HUES64 (cell line): Measurements from ENCODE around the gene TOMM6.
"Not testable (repeated sequence)": the region's sequence is repeated elsewhere in the genome, so short reads cannot be mapped to it uniquely, and the experiment has no call there.

Experiments used
- H3K27ac ChIP-seq: 2 replicates; pipeline ENCODE4 v1.7.0; 2013; ENCODE audit warnings: low read depth, low read length, inconsistent platforms
- H3K27me3 ChIP-seq: 2 replicates; pipeline ENCODE4 v1.6.1; 2013; ENCODE audit warnings: mild to moderate bottlenecking, low read length; ENCODE audit not compliant: insufficient read depth
- H3K36me3 ChIP-seq: 2 replicates; pipeline ENCODE4 v1.6.1; 2013; ENCODE audit warnings: mild to moderate bottlenecking, low read length; ENCODE audit not compliant: insufficient read depth
- H3K4me1 ChIP-seq: 2 replicates; pipeline ENCODE4 v1.6.1; 2013; ENCODE audit warnings: mild to moderate bottlenecking, low read length, moderate library complexity; ENCODE audit not compliant: insufficient read depth
- H3K4me3 ChIP-seq: 2 replicates; pipeline ENCODE4 v1.5.1; 2013; ENCODE audit warnings: mild to moderate bottlenecking, low read length, moderate library complexity
- H3K9ac ChIP-seq: 2 replicates; pipeline ENCODE4 v1.6.1; 2013; ENCODE audit warnings: mild to moderate bottlenecking, low read depth, low read length
- H3K9me3 ChIP-seq: 2 replicates; pipeline ENCODE4 v1.6.1; 2013; ENCODE audit warnings: low read depth, low read length; ENCODE audit not compliant: insufficient read depth
- WGBS: fragments of 150-250, 120-280 bp; methylation state at CpG from one replicate; pipeline ENCODE4 v1.1.7; 2013; ENCODE audit warnings: missing lambda C conversion rate; 5-methylcytosine and 5-hydroxymethylcytosine counted together

TOMM6 gene

DNA sequence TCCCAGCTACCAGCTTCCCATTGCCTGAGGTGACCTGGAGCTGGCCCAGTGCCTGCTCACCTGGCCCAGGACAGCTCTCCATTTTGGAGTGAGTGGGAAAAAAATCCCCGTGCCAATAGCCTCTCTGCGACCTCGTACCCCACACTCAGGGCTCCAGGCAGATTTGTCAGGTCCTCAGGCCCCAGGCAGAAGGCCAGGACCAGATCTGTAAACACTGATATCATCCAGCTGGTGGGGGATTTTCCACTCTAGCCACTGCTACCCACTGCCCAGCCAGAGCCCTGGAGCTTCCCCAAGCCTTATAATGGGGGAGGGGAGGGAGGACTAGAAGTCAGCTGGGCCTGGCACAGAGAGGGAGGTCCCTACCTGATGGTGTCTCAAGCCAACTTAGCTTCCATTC is 39.0 kb upstream of the TOMM6 start:
- no peak overlapping the region for H3K4me3 ChIP-seq
- H3K27me3 ChIP-seq: no peaks in the 10 kb centered on the region
- H3K36me3 ChIP-seq: no peaks in the 10 kb centered on the region
- H3K9me3 ChIP-seq: no peaks in the 10 kb centered on the region
- no peak overlapping the region for H3K9ac ChIP-seq
- WGBS: 94% methylated on average over 3 of the region's 3 CpGs
- no peak overlapping the region for H3K27ac ChIP-seq
- no peaks in the 10 kb centered on the region for H3K4me1 ChIP-seq

DNA sequence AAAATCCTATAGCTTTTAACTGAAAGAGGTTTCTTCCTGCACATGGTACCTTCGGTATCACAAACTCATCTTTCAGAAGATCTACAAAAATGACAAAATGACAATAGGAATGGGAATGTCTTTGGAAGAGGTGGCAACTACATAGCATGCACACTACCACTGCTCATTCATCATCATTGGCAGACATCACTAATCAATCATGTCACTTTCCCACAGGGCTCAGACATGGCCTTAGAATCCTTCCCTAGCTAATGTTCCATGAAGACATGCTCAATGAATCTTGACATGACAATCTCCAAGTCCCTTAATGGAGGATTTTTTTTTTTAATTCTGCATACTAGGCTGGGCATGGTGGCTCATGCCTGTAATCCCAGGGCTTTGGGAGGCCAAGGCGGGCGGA is 37.1 kb upstream of the TOMM6 start:
- H3K27ac ChIP-seq: no peak overlapping the region
- no peaks in the 10 kb centered on the region for H3K36me3 ChIP-seq
- WGBS: 97% methylated on average over 3 of the region's 3 CpGs

DNA sequence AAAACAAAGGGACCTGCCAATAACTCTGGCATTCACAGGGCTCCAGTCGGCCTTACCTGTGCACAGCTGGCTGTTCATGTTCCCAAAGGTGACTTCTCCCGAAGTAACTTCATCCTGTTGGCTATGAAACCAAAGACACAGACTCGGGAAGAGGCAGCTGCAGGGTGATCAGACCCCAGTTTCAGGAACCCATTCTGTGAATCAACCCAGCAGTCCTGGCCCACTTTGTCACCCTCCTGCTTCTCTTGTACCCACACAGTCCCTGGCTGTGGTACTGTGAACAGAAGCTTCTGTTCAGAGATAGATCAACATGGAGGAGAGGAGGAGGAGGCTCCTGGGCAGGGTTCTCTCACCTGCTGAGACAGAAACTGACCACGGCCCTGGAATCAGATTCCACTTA is 31.6 kb upstream of the TOMM6 start:
- H3K27ac ChIP-seq: no peak overlapping the region
- no peaks in the 10 kb centered on the region for H3K9me3 ChIP-seq
- H3K36me3 ChIP-seq: no peaks in the 10 kb centered on the region
- no peak overlapping the region for H3K4me3 ChIP-seq
- no peak overlapping the region for H3K9ac ChIP-seq
- 0 out of 2 replicates have a peak, but pooled peaks cover 3% of the 10 kb centered on the region for H3K4me1 ChIP-seq
- WGBS: 85% methylated on average over 4 of the region's 4 CpGs
- H3K27me3 ChIP-seq: no peaks in the 10 kb centered on the region

More for the DNA sequence above, 37.1 kb upstream of the TOMM6 start:
- Histone ChIP-seq H3K9ac (no peak overlapping the region), H3K4me3 (no peak overlapping the region), H3K9me3 (no peaks in the 10 kb centered on the region), H3K4me1 (no peaks in the 10 kb centered on the region), H3K27me3 (no peaks in the 10 kb centered on the region)

DNA sequence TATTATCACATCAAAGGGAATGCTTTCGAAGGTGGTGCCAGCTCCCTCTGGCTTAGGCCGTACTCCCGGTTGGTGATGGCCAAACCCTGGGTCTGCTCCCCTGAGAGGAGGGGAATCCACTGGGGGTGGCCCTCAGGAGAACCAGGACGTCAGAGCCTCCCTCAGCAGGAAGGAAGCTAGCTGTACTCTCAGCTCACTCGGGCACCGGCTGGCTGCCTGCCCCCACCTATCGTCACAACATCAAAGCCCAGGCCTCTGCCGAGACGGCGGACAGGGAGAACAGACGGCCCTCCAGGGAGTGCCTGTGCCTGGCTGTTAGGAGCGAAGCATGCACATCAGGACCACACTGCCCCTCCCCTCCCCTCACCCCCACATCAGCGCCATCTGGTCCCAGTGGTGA is 31.1 kb upstream of the TOMM6 start:
- Histone ChIP-seq H3K27ac (no peak overlapping the region), H3K4me3 (no peak overlapping the region), H3K4me1 (0 out of 2 replicates have a peak, but pooled peaks cover 3% of the 10 kb centered on the region), H3K9ac (no peak overlapping the region), H3K27me3 (no peaks in the 10 kb centered on the region), H3K9me3 (no peaks in the 10 kb centered on the region), H3K36me3 (no peaks in the 10 kb centered on the region)
- 68% methylated on average over 13 of the region's 13 CpGs for WGBS

DNA sequence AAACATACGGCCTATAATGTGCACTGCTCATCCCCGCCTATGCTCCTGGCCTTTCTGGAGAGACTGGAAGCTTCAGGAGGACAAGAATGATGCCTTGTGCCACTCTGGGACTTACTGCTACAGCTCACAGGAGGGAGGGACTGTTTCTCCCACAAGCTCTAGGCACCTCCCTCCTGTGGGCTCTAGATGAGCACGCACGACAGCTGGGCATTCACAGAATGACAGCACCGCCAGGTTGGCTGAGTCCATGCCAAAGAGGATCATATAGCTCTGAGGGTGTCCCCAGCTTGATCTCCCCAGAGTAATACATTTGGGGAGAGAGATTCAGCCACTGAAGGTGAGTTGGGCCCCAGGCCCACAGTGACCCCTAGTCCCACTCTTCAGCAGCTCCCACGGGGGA is 30.2 kb upstream of the TOMM6 start:
- H3K9ac ChIP-seq: no peak overlapping the region
- WGBS: 95% methylated on average over 6 of the region's 6 CpGs
- H3K27me3 ChIP-seq: no peaks in the 10 kb centered on the region
- H3K4me3 ChIP-seq: no peak overlapping the region
- H3K9me3 ChIP-seq: no peaks in the 10 kb centered on the region
- 0 out of 2 replicates have a peak, but pooled peaks cover 3% of the 10 kb centered on the region for H3K4me1 ChIP-seq
- H3K36me3 ChIP-seq: no peaks in the 10 kb centered on the region
- H3K27ac ChIP-seq: no peak overlapping the region

DNA sequence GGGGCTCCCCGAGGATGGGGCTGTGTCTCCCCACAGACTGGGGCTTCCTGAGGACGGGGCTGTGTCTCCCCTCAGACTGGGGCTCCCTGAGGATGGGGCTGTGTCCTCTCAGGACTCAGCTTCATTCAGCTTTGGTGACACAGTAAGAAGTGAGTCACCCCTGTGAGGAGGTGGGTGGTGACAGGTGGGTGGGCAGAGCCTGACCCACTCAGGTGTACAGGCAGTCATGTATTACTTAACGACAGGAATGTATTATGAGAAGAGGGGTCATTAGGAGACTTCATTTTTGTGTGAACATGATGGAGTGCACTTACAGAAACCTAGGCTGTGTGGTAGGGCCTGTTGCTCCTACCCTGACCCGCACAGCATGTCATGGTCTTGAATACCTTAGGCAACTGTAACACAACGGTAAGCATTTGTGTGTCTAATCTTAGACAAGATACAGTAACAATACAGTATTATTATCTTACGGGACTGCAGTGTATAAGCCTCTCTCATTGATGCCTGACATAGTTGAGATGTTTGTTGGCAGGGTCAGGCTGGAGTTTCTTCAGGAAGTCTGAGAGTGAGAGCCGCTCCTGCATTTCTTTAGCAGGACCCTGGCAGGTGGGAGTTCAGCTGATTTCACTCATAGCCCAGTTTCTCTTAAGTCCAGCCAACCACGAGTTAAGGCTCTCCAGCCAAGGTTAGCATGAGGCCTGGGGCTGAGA is 29.4 kb upstream of the TOMM6 start:
- no peak overlapping the region for H3K27ac ChIP-seq
- no peak overlapping the region for H3K4me3 ChIP-seq
- WGBS: 82% methylated on average over 8 of the region's 8 CpGs
- no peaks in the 10 kb centered on the region for H3K9me3 ChIP-seq
- 0 out of 2 replicates have a peak, but pooled peaks cover 3% of the 10 kb centered on the region for H3K4me1 ChIP-seq
- H3K36me3 ChIP-seq: no peaks in the 10 kb centered on the region
- no peaks in the 10 kb centered on the region for H3K27me3 ChIP-seq
- no peak overlapping the region for H3K9ac ChIP-seq

DNA sequence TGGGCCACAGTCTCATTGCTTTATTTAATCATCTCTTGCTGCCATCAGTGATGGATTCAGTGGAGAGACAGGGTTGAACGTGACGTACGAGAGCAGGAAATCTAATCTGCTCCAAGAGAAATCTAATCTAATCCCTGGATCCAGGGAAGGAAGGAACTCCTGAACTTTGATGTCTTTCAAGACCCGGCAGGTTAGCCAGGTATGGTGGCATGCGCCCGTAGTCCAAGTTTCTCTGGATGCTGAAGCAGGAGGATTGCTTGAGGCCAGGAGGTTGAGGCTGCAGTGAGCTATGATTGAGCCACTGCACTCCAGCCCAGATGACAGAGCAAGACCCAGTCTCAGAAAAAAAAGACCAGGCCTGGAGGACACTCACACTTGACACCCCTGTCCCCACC is 28.9 kb upstream of the TOMM6 start:
- H3K9me3 ChIP-seq: no peaks in the 10 kb centered on the region
- H3K36me3 ChIP-seq: no peaks in the 10 kb centered on the region
- no peaks in the 10 kb centered on the region for H3K27me3 ChIP-seq
- H3K27ac ChIP-seq: no peak overlapping the region
- 94% methylated on average over 6 of the region's 6 CpGs for WGBS
- no peak overlapping the region for H3K4me3 ChIP-seq
- H3K4me1 ChIP-seq: 0 out of 2 replicates have a peak, but pooled peaks cover 3% of the 10 kb centered on the region
- H3K9ac ChIP-seq: no peak overlapping the region

DNA sequence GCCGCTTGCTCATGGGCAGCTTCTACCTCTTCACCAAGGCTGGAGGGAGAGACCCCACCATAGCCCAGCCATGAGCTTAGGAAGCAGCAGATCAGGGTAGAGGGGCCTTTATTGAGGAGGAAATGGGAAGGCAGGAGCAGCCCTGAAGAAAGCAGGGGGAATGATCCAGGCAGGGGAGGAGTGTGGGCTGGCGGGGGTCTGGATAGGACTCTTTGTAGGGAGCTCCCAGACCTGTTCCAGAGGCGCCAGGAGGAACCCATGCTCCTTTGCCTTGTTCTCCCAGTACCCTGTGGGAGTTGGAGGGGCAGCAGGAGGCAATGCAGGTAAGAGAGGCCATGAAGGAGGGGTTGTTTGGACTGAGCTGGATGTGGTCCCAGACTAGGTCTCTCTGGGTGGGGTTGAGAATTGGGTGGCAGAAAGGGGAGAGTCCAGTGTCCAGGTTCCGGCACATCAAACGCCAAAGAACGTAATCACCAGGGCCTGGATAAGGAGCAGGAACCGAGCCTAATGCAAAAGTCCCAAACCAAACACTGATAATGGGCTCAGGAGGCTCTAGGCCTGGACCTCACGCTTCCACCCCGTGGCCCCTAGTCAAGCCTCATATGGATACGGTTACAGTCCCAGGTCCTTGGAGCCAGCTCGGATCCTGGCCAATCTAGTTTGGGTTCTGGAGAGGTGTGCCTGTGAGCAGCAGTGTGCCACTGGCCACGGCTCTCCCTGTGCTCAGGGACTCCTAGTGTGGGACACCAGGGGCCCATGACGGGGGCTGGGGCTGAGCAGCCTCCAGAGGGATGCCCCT is 28.2 kb upstream of the TOMM6 start:
- no peaks in the 10 kb centered on the region for H3K36me3 ChIP-seq
- 91% methylated on average over 13 of the region's 13 CpGs for WGBS

DNA sequence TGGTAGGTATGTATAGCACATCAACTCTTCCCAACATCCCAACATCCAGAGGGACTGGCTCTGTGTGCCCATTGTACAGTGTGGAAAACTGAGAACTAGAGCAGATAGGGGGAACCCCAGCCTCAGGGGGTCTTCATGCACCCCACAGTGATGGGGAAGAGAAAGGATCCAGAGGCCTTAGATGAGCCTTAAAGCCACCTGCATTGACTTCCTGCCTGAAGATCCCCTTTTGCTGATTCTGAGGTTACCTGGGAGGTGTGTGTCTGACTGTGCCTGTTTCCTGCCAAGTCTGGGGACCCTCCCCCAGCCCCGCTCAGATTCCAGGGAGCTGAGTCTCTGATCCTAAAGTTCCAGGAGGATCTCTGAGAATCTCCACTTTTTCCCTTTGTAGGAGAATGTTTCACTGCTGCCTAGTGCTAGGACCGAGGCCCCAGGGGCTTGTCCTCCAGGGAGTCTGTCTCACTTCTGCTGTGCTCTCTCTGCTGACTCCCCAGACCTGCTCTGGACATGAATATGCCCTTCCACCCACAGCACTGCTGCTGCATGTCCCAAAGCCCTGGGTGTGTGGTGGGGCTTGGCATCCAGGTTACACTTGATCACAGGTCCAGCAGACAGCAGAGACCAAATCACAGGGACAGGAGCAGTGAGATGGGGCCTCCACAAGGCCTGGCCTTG is 27.5 kb upstream of the TOMM6 start:
- H3K9ac ChIP-seq: no peak overlapping the region
- no peaks in the 10 kb centered on the region for H3K27me3 ChIP-seq
- 0 out of 2 replicates have a peak, but pooled peaks cover 3% of the 10 kb centered on the region for H3K4me1 ChIP-seq
- H3K9me3 ChIP-seq: no peaks in the 10 kb centered on the region
- 75% methylated on average over 2 of the region's 2 CpGs for WGBS
- no peak overlapping the region for H3K4me3 ChIP-seq
- H3K36me3 ChIP-seq: no peaks in the 10 kb centered on the region
- H3K27ac ChIP-seq: no peak overlapping the region

More for the DNA sequence above, 28.2 kb upstream of the TOMM6 start:
- Histone ChIP-seq H3K4me3 (no peak overlapping the region), H3K4me1 (0 out of 2 replicates have a peak, but pooled peaks cover 3% of the 10 kb centered on the region), H3K27me3 (no peaks in the 10 kb centered on the region), H3K9me3 (no peaks in the 10 kb centered on the region), H3K9ac (no peak overlapping the region), H3K27ac (no peak overlapping the region)

DNA sequence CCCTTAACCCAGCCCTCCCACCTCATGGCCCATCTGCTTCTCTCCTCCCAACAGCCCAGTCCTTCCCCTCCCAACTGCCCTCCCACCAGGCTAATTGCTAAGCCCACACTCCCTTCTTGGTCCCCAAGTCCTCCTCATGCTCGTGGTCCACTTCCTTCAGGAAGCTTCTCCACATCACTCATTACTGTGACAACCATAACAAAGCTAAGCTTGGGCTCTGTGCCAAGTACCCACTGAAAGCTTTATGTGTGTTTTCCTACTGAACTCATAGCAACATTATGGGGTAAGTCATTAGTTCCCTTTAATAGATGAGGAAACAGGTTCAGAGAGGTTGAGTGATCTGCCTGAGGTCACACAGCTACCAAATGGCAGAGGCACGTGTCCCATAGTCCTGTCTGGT is 24.0 kb upstream of the TOMM6 start:
- no peak overlapping the region for H3K27ac ChIP-seq
- WGBS: 83% methylated on average over 2 of the region's 2 CpGs
- peaks cover 6% of the 10 kb centered on the region for H3K4me1 ChIP-seq
- H3K9ac ChIP-seq: no peak overlapping the region
- no peaks in the 10 kb centered on the region for H3K9me3 ChIP-seq
- no peaks in the 10 kb centered on the region for H3K36me3 ChIP-seq
- no peaks in the 10 kb centered on the region for H3K27me3 ChIP-seq
- no peak overlapping the region for H3K4me3 ChIP-seq

DNA sequence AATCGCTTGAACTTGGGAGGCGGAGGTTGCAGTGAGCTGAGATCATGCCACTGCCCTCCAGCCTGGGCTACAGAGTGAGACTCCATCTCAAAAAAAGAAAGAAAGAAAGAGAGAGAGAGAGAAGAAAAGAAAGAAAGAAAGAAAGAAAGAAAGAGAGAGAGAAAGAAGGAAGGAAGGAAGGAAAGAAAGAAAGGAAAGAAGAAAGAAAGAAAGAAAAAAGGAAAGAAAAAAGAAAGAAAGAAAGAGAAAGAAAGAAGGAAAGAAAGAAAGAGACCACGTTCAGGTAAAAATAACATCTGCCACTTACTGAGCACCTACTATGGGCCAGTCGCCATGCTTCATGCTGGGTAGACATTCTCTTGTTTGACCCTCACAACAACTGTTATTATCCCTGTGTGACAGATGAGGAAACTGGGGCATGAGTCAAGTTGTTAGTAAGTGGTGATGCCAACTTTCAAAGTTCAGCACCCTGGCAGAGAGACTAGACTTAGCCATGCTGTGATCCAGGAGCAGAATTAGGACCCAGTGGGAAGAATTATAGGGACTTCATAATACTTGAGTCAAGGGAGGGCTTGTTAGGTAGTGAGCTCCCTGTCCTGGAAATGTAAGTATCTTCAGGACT is 21.3 kb upstream of the TOMM6 start:
- not testable (repeated sequence) for H3K36me3 ChIP-seq, H3K27ac ChIP-seq, H3K4me1 ChIP-seq, H3K27me3 ChIP-seq, H3K9ac ChIP-seq, H3K4me3 ChIP-seq, H3K9me3 ChIP-seq
- 92% methylated on average over 4 of the region's 4 CpGs for WGBS
